ENCODE results near the gene FBXO27.
"Not testable (repeated sequence)": the region's sequence is repeated elsewhere in the genome, so short reads cannot be mapped to it uniquely, and the experiment has no call there.

The FBXO27 gene

GRCh38 chr19:39017026-39017425 lies 15.3 kb downstream of the FBXO27 start:
- no peaks in the 10 kb centered on the region for H3K9me3 Mint-ChIP-seq
- ATAC-seq (no peak), DNase-seq (no peak)
- H3K4me1 Mint-ChIP-seq = no peaks in the 10 kb centered on the region
- H3K27me3 Mint-ChIP-seq = peaks cover 21% of the 10 kb centered on the region
- H3K27ac Mint-ChIP-seq = no peak overlapping the region
- H3K4me3 Mint-ChIP-seq = no peak overlapping the region
- no peaks in the 10 kb centered on the region for H3K36me3 Mint-ChIP-seq (ENCODE audit: low read depth)

- H3K4me3 Mint-ChIP-seq = no peak overlapping the region
- H3K27ac Mint-ChIP-seq = no peak overlapping the region
- DNase-seq (no peak), ATAC-seq (no peak)
- no peaks in the 10 kb centered on the region for H3K9me3 Mint-ChIP-seq
- H3K4me1 Mint-ChIP-seq = no peaks in the 10 kb centered on the region
- no peaks in the 10 kb centered on the region for H3K36me3 Mint-ChIP-seq (ENCODE audit: low read depth)
- H3K27me3 Mint-ChIP-seq = peaks cover 16% of the 10 kb centered on the region
Observed at GRCh38 chr19:39014037-39014436, 18.3 kb downstream of the FBXO27 start.

GRCh38 chr19:39009001-39009400 lies 23.3 kb downstream of the FBXO27 start:
- no peaks in the 10 kb centered on the region for H3K36me3 Mint-ChIP-seq (ENCODE audit: low read depth)
- H3K4me1 Mint-ChIP-seq = peaks cover 2% of the 10 kb centered on the region
- ATAC-seq = no peak
- H3K27ac Mint-ChIP-seq = no peak overlapping the region
- DNase-seq = no peak
- H3K27me3 Mint-ChIP-seq = peaks cover 16% of the 10 kb centered on the region
- H3K9me3 Mint-ChIP-seq = no peaks in the 10 kb centered on the region
- H3K4me3 Mint-ChIP-seq = no peak overlapping the region

- H3K36me3 Mint-ChIP-seq (ENCODE audit: low read depth) = no peaks in the 10 kb centered on the region
- H3K4me3 Mint-ChIP-seq = no peak overlapping the region
- H3K9me3 Mint-ChIP-seq = no peaks in the 10 kb centered on the region
- H3K27ac Mint-ChIP-seq = no peak overlapping the region
- peaks cover 2% of the 10 kb centered on the region for H3K4me1 Mint-ChIP-seq
- H3K27me3 Mint-ChIP-seq = peaks cover 16% of the 10 kb centered on the region
- DNase-seq = no peak
- ATAC-seq = no peak
Observed at GRCh38 chr19:39008137-39008536, 24.2 kb downstream of the FBXO27 start.

- no peak overlapping the region for H3K4me3 Mint-ChIP-seq
- H3K9me3 Mint-ChIP-seq = no peaks in the 10 kb centered on the region
- no peak for DNase-seq
- no peaks in the 10 kb centered on the region for H3K36me3 Mint-ChIP-seq (ENCODE audit: low read depth)
- H3K4me1 Mint-ChIP-seq = peaks cover 2% of the 10 kb centered on the region
- H3K27me3 Mint-ChIP-seq = peaks cover 17% of the 10 kb centered on the region
- no peak overlapping the region for H3K27ac Mint-ChIP-seq
- ATAC-seq = no peak
Observed at GRCh38 chr19:39007096-39007495, 25.3 kb downstream of the FBXO27 start.

- ATAC-seq (no peak), DNase-seq (no peak)
- Mint-ChIP-seq H3K36me3 (ENCODE audit: low read depth) (no peaks in the 10 kb centered on the region), H3K27me3 (peaks cover 20% of the 10 kb centered on the region), H3K9me3 (no peaks in the 10 kb centered on the region), H3K4me1 (peaks cover 2% of the 10 kb centered on the region), H3K27ac (no peak overlapping the region), H3K4me3 (no peak overlapping the region)
Observed at GRCh38 chr19:39004403-39004802, 27.9 kb downstream of the FBXO27 start.

- H3K9me3 Mint-ChIP-seq = no peaks in the 10 kb centered on the region
- ATAC-seq (no peak), DNase-seq (no peak)
- H3K4me3 Mint-ChIP-seq = no peak overlapping the region
- peaks cover 20% of the 10 kb centered on the region for H3K27me3 Mint-ChIP-seq
- H3K36me3 Mint-ChIP-seq (ENCODE audit: low read depth) = no peaks in the 10 kb centered on the region
- H3K27ac Mint-ChIP-seq = no peak overlapping the region
- peaks cover 2% of the 10 kb centered on the region for H3K4me1 Mint-ChIP-seq
Observed at GRCh38 chr19:39003796-39004195, 28.6 kb downstream of the FBXO27 start.

GRCh38 chr19:39003188-39003587 lies 29.2 kb downstream of the FBXO27 start:
- ATAC-seq (no peak), DNase-seq (no peak)
- no peaks in the 10 kb centered on the region for H3K9me3 Mint-ChIP-seq
- no peak overlapping the region for H3K4me3 Mint-ChIP-seq
- H3K4me1 Mint-ChIP-seq = peaks cover 2% of the 10 kb centered on the region
- no peaks in the 10 kb centered on the region for H3K36me3 Mint-ChIP-seq (ENCODE audit: low read depth)
- no peak overlapping the region for H3K27ac Mint-ChIP-seq
- peaks cover 17% of the 10 kb centered on the region for H3K27me3 Mint-ChIP-seq

- H3K36me3 Mint-ChIP-seq (ENCODE audit: low read depth) = no peaks in the 10 kb centered on the region
- H3K27me3 Mint-ChIP-seq = peaks cover 12% of the 10 kb centered on the region
- ATAC-seq = no peak
- no peaks in the 10 kb centered on the region for H3K4me1 Mint-ChIP-seq
- H3K9me3 Mint-ChIP-seq = no peaks in the 10 kb centered on the region
- H3K27ac Mint-ChIP-seq = no peak overlapping the region
- no peak for DNase-seq
- no peak overlapping the region for H3K4me3 Mint-ChIP-seq
Observed at GRCh38 chr19:39001041-39001440, 31.3 kb downstream of the FBXO27 start.

GRCh38 chr19:38997576-38997975 lies 34.8 kb downstream of the FBXO27 start:
- not testable (repeated sequence) for ATAC-seq; H3K36me3 Mint-ChIP-seq (ENCODE audit: low read depth); DNase-seq; H3K4me1 Mint-ChIP-seq; H3K9me3 Mint-ChIP-seq; H3K4me3 Mint-ChIP-seq; H3K27ac Mint-ChIP-seq
- H3K27me3 Mint-ChIP-seq = peaks cover 20% of the 10 kb centered on the region

GRCh38 chr19:38993271-38993670 lies 39.1 kb downstream of the FBXO27 start:
- ATAC-seq = no peak
- H3K27ac Mint-ChIP-seq = no peak overlapping the region
- peaks cover 24% of the 10 kb centered on the region for H3K27me3 Mint-ChIP-seq

GRCh38 chr19:38990949-38991697 lies 41.2 kb downstream of the FBXO27 start:
- ATAC-seq = no peak
- no peak overlapping the region for H3K27ac Mint-ChIP-seq
- peaks cover 25% of the 10 kb centered on the region for H3K27me3 Mint-ChIP-seq
- H3K9me3 Mint-ChIP-seq = no peaks in the 10 kb centered on the region
- no peak overlapping the region for H3K4me3 Mint-ChIP-seq
- no peaks in the 10 kb centered on the region for H3K4me1 Mint-ChIP-seq
- no peaks in the 10 kb centered on the region for H3K36me3 Mint-ChIP-seq (ENCODE audit: low read depth)
- no peak for DNase-seq

More at GRCh38 chr19:38993271-38993670, 39.1 kb downstream of the FBXO27 start:
- H3K4me3 Mint-ChIP-seq = no peak overlapping the region
- DNase-seq = no peak
- H3K36me3 Mint-ChIP-seq (ENCODE audit: low read depth) = no peaks in the 10 kb centered on the region
- H3K9me3 Mint-ChIP-seq = no peaks in the 10 kb centered on the region
- H3K4me1 Mint-ChIP-seq = no peaks in the 10 kb centered on the region

GRCh38 chr19:38989614-38990013 lies 42.7 kb downstream of the FBXO27 start:
- not testable (repeated sequence) for H3K4me3 Mint-ChIP-seq; H3K4me1 Mint-ChIP-seq; ATAC-seq; H3K27ac Mint-ChIP-seq; DNase-seq; H3K9me3 Mint-ChIP-seq; H3K36me3 Mint-ChIP-seq (ENCODE audit: low read depth)
- H3K27me3 Mint-ChIP-seq = peaks cover 23% of the 10 kb centered on the region

- no peaks in the 10 kb centered on the region for H3K36me3 Mint-ChIP-seq (ENCODE audit: low read depth)
- H3K4me3 Mint-ChIP-seq = no peak overlapping the region
- peaks cover 21% of the 10 kb centered on the region for H3K27me3 Mint-ChIP-seq
- H3K27ac Mint-ChIP-seq = no peak overlapping the region
- no peaks in the 10 kb centered on the region for H3K9me3 Mint-ChIP-seq
- no peaks in the 10 kb centered on the region for H3K4me1 Mint-ChIP-seq
- ATAC-seq = no peak
- no peak for DNase-seq
Observed at GRCh38 chr19:38989066-38989605, 43.2 kb downstream of the FBXO27 start.

GRCh38 chr19:38988627-38989026 lies 43.7 kb downstream of the FBXO27 start:
- H3K9me3 Mint-ChIP-seq; ATAC-seq; H3K4me3 Mint-ChIP-seq; H3K36me3 Mint-ChIP-seq (ENCODE audit: low read depth); DNase-seq; H3K4me1 Mint-ChIP-seq; H3K27ac Mint-ChIP-seq: not testable (repeated sequence)
- peaks cover 19% of the 10 kb centered on the region for H3K27me3 Mint-ChIP-seq
